ENCODE results near the gene RYR2. TPM values are rescaled to one million over a fixed set of nuclear protein-coding genes. Genes with fewer than 3 reads are reported as not detected.

Gene RYR2
- total RNA-seq, 4 donors from 2014 or later = 0.16 to 1.4 (median 0.60) TPM

DNA sequence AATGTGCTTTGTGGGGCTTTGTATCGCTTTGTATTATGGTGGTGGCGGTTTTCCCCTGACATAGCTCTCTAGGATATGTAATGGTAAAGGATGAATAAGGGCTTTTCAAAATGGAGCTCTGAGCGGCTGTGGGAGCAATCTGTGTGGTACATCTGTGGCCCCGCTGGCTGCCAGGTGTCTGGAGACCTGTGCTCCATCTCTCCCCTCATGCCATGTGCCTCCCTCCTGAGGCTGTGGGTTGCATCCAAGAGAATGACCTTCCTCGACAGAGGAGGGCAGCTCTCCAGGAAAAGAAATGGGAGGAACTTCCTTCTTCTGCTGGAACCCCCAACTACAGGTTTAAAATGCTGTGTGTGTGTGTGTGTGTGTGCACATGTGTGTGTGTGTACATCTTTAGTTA is 78.7 kb downstream of the RYR2 start:
- TF ChIP-seq, protein P1, sequence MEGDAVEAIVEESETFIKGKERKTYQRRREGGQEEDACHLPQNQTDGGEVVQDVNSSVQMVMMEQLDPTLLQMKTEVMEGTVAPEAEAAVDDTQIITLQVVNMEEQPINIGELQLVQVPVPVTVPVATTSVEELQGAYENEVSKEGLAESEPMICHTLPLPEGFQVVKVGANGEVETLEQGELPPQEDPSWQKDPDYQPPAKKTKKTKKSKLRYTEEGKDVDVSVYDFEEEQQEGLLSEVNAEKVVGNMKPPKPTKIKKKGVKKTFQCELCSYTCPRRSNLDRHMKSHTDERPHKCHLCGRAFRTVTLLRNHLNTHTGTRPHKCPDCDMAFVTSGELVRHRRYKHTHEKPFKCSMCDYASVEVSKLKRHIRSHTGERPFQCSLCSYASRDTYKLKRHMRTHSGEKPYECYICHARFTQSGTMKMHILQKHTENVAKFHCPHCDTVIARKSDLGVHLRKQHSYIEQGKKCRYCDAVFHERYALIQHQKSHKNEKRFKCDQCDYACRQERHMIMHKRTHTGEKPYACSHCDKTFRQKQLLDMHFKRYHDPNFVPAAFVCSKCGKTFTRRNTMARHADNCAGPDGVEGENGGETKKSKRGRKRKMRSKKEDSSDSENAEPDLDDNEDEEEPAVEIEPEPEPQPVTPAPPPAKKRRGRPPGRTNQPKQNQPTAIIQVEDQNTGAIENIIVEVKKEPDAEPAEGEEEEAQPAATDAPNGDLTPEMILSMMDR (IDR thresholded peaks at IDR 0.05; ENCODE audit: low read depth) = no peak

- TF ChIP-seq, protein P1 (IDR thresholded peaks at IDR 0.05; ENCODE audit: low read depth) = no peak
Measured at GRCh38 chr1:237124856-237125462, 83.0 kb downstream of the RYR2 start.

DNA sequence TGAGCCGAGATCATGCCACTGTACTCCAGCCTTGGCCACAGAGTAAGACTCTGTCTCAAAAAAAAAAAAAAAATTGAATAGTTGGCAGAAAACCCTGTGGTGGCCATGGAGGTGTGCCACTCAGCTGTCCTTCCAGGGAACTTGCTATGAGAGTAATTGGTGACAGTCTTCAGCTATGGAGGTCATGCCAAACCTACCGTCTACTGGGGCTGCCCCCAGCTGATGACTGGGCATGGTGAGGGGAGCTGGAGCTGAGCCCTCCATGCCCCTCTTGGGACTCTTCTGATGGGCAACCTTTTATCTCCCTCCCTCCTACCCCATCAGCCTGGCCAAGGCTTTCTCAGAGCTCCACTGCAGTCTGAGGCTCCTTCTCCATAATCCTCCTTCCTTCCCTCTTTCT is 84.2 kb downstream of the RYR2 start:
- TF ChIP-seq, protein P1 (IDR thresholded peaks at IDR 0.05; ENCODE audit: low read depth) = no peak

DNA sequence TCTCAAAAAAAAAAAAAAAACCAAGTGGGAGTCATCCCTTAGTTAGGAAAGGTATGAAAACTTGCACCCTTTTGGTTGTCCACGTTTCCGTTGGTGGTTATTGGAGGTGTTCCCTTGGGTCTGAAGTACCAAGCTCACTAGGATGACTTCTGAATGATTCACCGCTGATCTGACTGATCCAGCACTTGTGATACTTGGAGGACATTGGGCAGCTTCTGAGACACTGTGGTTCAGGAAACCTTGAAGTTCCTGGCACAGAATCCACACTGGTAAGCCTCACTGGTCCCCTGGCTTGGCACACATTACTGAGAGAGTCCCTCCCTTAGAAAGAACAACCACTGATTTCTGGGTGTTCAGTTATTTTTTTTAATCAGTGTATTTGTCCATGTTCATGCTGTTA is 91.9 kb downstream of the RYR2 start:
- TF ChIP-seq, protein P1 (IDR thresholded peaks at IDR 0.05; ENCODE audit: low read depth) = no peak

- TF ChIP-seq, protein P1 (IDR thresholded peaks at IDR 0.05; ENCODE audit: low read depth) = no peak
Measured at GRCh38 chr1:237134929-237135328, 92.9 kb downstream of the RYR2 start.

- TF ChIP-seq, protein P1 (IDR thresholded peaks at IDR 0.05; ENCODE audit: low read depth) = no peak
Measured at GRCh38 chr1:237138551-237138950, 96.6 kb downstream of the RYR2 start.

- TF ChIP-seq, protein P1 (IDR thresholded peaks at IDR 0.05; ENCODE audit: low read depth) = no peak
Measured at GRCh38 chr1:237139732-237140131, 97.7 kb downstream of the RYR2 start.
